Measurements from ENCODE around the gene FGF2.
"Not testable (repeated sequence)": the region's sequence is repeated elsewhere in the genome, so short reads cannot be mapped to it uniquely, and the experiment has no call there.

FGF2 gene

DNA sequence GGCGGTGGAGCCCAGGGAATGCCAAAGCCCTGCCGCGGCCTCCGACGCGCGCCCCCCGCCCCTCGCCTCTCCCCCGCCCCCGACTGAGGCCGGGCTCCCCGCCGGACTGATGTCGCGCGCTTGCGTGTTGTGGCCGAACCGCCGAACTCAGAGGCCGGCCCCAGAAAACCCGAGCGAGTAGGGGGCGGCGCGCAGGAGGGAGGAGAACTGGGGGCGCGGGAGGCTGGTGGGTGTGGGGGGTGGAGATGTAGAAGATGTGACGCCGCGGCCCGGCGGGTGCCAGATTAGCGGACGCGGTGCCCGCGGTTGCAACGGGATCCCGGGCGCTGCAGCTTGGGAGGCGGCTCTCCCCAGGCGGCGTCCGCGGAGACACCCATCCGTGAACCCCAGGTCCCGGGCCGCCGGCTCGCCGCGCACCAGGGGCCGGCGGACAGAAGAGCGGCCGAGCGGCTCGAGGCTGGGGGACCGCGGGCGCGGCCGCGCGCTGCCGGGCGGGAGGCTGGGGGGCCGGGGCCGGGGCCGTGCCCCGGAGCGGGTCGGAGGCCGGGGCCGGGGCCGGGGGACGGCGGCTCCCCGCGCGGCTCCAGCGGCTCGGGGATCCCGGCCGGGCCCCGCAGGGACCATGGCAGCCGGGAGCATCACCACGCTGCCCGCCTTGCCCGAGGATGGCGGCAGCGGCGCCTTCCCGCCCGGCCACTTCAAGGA, at the start of gene FGF2:
TSS of gene FGF2 (plus strand) at position 279 of the 705 bp plus-strand sequence. CDS start at position 623, 344 bp downstream.
- DNase-seq: peak in 12 of 14 donors; percentile 11 to 80 (median 42)

DNA sequence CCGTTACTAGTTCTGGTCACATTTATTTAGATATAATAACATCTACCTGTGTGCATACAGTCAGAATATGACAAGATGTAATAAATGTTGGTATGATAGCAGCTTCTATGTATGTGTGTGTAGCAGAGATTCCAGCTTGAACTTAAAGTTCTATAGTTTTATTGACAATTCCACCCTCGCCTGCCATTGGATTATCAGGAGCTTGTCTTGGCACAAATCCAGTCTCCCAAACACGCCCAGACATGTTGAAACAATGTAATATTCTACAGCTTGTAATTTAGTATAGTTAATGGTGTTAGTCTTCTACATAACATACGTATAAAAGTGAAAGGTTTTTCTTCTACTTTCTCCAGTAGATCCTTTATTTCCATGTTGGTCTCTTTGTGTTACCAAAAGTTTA, 49.7 kb upstream of the FGF2 start:
- no peak for DNase-seq

DNA sequence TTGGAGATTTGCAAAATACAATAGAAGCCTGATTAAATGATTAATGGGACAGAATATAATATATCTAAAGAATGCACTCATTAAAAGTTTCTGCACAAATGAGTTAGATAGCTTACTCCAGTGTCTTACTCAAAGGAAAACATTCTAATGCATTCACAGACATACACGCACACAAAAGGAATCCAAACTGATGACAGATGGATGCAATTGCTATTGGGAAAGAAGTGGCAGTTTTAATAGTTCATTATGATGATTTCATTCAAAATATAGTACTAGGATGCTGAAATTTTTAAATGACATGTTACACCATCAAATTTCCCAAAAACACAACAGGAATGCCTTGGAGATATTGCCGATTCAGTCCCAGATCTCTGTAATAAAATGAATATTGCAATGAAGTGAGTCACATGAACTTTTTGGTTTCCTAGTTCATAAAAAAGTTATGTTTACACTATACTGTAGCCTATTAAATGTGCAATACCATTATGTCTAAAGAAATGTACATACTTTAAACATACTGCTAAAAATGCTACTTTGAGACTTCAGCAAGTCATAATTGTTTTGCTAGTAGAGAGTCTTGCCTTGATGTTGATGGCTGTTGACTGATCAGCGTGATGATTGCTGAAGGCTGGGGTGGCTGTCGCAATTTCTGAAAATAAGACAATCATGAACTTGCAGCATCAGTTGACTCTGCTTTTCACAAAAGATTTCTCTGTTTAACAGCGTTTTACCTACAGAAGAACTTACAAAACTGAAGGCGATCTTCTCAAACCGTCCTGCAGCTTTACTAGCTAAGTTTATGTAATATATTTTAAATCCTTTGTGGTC, 48.6 kb upstream of the FGF2 start:
- DNase-seq: no peak

DNA sequence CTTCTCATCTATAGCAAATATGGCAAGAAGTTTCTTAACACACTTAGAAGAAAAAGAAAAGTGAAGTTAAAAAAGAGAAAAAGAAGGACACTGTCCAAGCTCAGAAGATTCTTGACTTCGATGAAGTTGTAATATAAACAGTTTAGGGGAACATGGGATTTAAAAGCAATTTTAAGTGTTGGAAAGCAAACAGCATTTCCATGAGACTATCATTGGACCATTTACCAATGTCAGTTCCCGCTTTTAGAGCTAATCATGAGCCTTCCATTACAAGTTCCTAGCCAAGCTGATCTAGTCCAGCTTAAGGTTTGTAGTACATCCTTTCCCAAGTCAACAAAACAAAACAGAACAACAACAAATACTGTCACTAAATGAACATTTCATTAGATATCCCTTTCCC, 45.1 kb upstream of the FGF2 start:
- no peak for DNase-seq

DNA sequence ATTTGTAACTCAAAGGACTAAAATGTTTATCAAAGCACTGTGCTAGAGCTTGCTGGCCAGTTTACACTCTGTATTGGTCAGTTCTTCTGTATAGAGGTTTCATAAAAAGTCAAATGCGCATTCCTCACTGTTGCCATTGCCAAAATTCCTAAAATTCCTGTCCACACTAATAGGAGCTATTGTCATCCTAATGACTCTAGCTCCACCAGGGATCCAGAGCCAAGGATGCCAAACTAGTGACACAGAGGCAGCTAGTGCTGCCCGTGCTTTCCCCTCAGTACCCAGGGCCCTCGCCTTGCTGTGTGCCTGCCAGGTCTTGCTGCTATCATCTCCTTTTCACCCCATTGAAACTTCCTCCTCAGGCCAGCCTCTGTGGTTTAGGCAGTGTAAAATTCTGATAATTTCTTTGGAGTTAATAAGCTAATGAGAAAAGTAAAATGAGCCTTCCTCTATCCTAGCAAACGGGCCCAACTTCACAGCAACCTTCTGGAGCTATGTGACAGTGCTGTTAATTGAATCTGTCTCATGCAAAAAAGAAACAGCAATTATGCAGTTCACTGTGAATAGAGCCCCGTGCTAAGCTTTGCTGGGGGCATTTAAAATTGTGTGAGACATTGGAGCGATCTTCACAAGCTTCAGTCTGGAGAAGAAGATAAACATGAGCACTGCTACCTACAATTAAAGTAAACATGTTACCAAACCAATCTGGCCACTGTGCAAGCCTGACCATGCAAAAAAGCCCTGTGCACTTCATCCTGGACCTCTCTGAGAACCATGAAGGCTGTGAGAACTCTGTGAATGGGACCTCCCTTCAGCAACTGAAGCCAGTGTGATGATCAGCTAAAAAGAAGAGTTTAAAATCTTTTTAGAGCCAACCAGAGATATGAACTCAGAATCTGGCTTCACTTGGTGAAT, 43.1 kb upstream of the FGF2 start:
- DNase-seq: peak in 5 of 14 donors; percentile 2 to 30 (median 3)

DNA sequence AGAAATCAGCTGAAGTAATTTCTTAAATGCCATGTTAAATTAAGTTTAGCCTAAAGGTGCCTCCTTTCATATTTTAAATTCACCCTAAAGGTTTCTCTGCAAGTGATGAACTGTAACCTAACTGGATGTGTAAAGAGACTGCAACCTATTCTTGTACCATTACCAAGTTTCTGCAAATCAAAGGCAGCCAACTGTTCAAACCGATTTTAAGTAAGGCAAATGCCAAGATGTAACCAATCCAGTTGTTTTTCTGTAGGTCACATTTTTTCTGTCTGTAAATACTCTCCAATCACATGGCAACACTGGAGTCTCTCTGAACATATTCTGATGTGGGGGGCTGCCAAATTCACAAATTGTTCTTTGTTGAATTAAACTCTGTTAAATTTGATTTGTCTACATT, 42.4 kb upstream of the FGF2 start:
- no peak for DNase-seq

DNA sequence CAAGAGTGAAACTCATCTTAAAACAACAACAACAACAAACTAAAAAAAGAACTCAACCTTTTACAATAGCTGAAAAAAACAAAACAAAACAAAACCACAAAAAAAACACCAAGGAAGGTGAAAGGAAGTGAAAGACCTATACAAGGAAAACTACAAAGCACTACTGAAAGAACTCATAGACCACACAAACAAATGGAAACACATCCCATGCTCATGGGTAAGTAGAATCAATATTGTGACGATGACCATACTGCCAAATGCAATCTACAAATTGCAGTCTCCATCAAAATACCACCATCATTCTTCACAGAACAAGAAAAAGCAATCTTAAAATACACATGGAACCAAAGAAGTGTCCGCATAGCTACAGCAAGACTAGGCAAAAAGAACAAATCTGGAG, 41.5 kb upstream of the FGF2 start:
- no peak for DNase-seq

DNA sequence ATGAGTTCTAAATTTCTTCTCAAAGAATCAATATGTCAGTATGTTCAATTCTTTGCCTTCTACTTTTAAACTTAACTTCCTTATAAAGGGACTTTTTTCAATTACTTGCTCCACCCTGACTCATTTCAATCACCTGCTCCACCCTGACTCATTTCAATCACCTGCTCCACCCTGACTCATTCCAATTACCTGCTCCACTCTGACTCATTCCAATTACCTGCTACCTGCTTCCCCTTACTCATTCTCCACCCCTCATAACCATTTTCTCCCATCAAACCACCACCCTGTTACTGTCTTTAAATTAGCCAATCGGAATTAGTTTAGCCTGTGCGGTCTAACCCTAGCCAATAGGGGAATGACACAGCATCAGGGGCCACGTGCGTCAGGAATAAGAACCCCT, 40.3 kb upstream of the FGF2 start:
- not testable (repeated sequence) for DNase-seq

DNA sequence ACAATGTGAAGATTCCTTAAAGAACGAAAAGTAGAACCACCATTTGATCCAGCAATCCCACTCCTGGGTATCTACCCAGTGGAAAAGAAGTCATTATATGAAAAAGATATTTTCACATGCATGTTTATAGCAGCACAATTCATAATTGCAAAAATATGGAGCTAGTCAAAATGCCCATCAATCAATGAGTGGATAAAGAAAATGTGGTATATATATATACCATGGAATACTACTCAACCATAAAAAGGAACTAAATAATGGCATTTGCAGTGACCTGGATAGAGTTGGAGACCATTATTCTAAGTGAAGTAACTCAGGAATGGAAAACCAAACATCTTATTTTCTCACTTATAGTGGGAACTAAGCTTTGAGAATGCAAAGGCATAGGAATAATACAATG, 39.7 kb upstream of the FGF2 start:
- DNase-seq: not testable (repeated sequence)

DNA sequence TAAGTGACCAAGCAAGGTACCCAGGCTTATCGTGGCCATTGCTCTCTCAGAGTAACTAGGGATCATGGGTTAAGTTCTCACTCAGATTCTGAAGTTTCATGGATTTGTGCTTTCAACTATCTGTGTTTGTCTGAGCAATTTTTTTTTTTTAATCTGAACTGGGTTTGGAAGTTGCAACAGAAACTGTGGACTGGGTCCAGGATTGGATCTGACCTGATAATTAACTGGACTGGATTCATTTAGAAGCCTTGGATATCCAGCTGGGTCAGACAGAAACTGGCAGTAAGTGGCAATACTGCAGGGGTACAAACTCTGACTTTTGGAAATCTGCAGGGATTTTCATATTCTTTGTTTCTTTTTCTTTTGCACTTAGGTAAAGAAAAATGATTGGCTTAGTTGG, 38.7 kb upstream of the FGF2 start:
- no peak for DNase-seq

DNA sequence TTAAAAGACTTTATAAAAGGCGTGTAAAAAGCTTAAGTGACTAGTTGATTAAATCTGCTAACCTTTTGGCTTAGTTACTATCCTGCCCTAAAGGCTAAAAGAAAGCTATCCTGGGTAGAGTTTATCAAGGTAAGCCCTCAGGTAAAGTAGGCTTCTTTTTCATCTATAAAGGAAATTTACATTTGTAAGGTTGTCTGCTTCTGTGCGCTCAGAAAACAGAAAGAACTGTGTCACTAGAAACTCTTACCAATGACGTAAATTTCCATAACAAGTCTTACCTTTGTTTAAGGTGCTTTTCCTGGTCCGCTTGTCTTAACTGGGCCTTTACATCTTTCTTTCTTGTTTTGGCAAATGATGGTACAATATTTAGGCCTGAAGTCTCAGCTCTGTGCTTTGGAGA, 37.7 kb upstream of the FGF2 start:
- DNase-seq: no peak

DNA sequence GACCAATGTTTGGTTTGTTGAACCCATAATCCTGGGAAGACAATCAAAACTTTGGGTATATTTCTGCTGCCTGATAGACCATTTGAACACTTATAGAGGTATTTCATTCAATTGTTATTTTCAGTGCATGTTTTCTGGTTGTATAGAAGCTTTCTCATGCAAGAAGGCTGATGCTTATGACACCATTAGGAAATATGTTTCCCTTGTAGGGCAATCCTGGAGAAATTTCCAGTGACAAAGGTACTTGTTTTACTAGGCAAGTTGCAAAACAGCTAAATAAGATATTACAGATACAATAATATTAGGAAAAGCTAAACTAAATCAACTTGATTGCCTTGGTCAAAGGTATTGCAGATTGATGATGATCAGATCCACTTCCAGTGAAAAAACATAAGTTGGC, 32.8 kb upstream of the FGF2 start:
- no peak for DNase-seq

DNA sequence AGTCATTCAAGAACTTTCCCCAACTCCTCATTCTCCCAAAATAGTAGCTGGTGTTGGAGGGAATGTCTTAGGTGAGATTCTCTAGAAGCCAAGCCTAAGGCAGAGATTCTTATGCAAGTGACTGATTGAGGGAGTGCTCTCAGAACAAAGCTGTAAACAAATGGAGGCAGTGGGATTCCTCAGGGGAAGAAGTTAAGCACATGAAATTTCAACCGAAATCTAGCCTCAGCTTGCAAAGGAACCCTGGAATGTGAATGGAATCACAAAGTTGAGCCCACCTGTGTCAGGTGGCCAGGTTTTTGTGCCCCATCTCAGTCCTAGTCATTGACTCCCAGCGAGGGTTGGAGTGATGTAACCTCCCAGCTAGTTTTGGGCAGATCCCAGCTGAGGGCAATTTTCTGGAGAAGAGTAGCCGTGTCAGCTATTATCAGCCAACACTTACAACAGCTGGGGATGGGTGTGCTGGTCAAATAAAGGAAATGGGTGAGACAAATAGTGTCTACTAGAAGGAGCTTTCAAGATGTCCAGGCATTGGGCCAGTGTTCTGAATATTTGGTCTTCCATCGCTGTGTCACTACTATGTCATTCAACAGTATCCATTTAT, 29.7 kb upstream of the FGF2 start:
- no peak for DNase-seq

DNA sequence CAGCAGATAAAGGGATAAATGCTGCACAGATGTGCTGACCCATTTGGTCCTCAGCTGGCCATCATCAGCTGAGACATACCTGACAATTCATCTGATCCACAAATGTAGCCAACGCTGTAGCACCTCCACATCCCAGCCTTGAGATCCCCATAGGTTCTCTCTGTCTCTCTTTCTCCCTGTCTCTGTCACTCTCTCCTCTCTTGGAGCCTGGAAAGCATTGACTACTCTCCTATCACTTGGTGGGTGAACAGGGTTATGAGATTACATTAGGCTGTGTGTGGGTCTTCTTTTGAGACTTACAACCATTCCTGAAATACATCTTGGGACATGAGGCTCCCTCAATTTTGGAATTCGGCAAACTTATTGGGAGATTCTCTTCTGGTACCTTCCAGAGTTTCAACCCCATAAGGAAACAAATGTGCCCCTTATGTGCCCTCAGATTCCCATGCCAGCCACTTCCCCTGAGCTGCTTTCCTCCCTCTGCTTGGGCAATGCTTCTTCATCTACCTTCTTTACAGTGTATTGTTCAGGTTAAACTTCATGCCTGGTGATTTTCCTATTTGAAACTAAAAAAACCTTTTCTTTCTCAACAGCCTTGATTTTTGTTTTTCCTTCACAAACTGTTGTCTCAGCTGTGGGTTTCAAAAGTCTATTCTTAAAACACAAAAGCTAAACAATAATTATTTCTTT, 29.1 kb upstream of the FGF2 start:
- no peak for DNase-seq

DNA sequence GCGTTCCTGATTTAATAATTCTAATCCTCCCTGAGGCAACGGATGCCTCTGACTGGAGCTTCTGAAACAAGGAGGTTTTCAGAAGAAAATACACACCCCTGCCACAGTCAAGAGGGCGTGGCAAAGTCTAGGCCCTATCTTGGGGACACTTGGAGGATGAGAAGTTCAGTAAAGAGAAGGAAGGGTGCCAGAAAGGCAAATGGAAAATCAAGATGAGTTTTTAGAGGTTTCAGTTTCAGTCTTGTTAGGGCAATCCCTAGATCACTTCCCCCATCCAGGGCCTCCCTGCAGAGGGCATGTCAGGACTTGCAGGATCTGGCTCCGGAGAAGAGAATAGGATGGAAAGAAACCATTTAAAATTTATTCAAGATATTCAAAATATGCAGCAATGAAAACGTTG, 28.5 kb upstream of the FGF2 start:
- peak in 3 of 14 donors; percentile 3 to 20 (median 11) for DNase-seq

DNA sequence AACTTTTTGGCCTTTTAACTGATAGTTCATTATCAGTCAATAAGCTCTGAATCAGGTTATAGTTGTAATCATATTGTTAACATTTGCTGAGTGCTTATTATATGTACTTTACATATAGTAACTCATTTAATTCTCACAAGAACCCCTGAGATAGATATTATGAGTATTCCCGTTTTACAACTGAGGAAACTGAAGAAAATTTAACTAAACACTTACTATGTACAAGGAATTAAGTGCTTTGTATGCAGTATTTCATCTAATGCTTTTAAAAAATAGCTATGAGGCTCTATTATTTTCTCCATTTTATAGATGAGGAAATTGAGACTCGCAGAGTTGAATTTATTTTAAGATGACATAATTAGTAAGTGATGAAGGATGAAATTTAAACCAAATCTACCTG, 27.7 kb upstream of the FGF2 start:
- no peak for DNase-seq

DNA sequence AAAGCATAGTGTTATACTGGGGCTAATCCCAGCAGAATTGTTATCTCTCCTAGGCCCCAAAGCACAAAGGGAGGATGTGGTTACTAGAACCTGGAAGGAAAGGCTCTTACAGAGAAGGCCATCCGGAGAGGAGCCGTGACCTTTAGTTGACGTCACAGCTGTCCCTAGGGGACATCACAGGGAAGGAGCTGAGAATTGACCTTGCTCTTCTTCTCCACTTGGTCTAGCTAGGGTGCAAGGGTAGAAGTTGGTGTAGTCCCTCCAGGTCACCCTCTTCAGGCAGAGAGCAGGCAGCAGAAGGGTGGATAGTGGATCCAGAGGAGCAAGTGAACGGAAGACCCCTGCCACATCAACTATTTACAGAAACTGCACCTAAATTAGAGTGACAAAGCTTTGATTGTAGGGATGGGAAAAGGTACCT, 22.8 kb upstream of the FGF2 start:
- no peak for DNase-seq

DNA sequence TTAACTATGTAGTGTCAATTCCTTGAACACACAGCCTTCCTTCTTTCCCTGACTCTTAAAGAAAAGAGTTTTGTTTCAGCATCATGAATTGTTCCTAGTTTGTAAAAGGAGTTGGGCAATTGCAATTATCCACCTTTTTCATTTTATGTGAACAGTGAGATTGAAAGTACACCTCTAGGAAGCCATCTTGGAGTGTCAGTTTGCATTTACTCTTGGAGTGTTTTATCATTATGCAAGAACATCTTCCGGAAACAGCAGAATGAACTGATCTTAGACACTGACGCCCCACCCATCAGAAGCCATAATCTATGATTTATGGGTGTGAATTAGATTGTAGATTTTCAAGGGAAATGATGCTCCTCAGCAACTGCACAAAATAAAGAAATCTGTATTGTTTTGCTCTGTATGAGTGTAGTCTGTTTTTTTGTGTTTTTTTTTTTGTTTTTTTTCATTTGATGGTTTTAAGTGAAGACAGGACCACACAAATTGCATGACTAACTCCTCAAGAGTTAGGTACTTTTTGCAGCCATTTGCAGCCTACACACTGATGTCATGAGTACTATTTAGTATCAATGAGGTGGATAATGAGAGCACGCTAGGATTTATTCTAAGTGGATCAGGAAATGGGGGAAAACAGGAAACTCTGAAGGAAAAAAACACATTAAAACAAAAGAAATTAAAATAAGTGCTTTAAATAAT, 19.5 kb upstream of the FGF2 start:
- no peak for DNase-seq

DNA sequence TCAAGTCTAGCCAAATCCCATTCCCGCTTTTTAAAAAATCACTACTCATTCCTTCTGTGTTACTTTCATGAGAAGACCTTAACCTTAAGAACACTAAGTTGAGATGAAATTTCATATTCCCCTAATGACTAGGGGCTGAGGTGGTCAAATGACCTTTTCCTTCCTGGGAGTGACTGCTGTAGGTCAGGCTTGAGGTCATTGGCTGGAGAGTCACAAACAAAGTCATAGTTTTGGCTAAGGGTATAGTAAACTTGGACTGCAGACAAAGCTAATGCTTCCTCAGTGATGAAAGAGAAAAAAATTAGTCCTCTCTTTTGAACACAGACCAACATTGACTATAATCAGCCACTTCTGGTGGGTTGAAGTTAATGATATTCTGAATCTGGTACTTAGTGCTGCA, 16.0 kb upstream of the FGF2 start:
- DNase-seq: no peak

DNA sequence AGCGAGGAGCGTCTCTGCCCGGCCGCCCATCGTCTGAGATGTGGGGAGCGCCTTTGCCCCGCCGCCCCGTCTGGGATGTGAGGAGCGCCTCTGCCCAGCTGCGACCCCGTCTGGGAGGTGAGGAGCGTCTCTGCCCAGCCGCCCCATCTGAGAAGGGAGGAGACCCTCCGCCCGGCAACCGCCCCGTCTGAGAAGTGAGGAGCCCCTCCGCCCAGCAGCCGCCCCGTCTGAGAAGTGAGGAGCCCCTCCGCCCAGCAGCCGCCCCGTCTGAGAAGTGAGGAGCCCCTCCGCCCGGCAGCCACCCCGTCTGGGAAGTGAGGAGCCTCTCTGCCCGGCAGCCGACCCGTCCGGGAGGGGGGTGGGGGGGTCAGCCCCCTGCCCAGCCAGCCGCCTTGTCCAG, 14.8 kb upstream of the FGF2 start:
- DNase-seq: not testable (repeated sequence)

DNA sequence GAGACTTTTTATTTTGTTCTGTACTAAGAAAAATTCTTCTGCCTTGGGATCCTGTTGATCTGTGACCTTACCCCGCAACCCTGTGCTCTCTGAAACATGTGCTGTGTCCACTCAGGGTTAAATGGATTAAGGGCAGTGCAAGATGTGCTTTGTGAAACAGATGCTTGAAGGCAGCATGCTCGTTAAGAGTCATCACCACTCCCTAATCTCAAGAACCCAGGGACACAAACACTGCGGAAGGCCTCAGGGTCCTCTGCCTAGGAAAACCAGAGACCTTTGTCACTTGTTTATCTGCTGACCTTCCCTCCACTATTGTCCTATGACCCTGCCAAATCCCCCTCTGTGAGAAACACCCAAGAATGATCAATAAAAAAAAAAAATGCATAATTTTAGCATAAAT, 13.8 kb upstream of the FGF2 start:
- DNase-seq: not testable (repeated sequence)
